ENCODE data around the gene RMC1. TPM values are rescaled to one million over a fixed set of nuclear protein-coding genes. Genes with fewer than 3 reads are reported as not detected.

RMC1 gene
- 10 to 100 TPM; 26.2 to 29.7 TPM for total RNA-seq

- Mint-ChIP-seq H3K36me3 (ENCODE audit: low read depth) (peaks cover 15% of the 10 kb centered on the region), H3K27me3 (ENCODE audit: low read depth) (no peaks in the 10 kb centered on the region), H3K4me1 (ENCODE audit: low read depth) (peaks cover 44% of the 10 kb centered on the region), H3K4me3 (peak within 1 kb of the TSS; percentile 92), H3K9me3 (no peaks in the 10 kb centered on the region), H3K27ac (peak within 1 kb of the TSS; percentile 88)
- peak; percentile 97 for DNase-seq
- CTCF ChIA-PET = interaction anchor here (0.5 to 2.1 kb wide), 3 partner anchors 11 to 15 kb away, joined by 3 to 16 read pairs (median 3); no protein-coding TSS in a partner anchor
- intact Hi-C loops (cut with micrococcal nuclease) = loop anchor here (1.0 to 10.0 kb wide), 12 partner anchors 15 to 894 kb away; partner anchors contain the start of genes ANKRD29, NPC1, OSBPL1A and RIOK3
These were observed at the start of gene RMC1 for GRCh38 chr18:23503038-23503962. Gene RMC1 (plus strand): TSS chr18:23503511. CDS start chr18:23503619, 108 bp downstream.

- Mint-ChIP-seq H3K36me3 (ENCODE audit: low read depth) (no peaks in the 10 kb centered on the region), H3K9me3 (no peaks in the 10 kb centered on the region), H3K4me3 (peak overlapping the region; percentile 99), H3K4me1 (ENCODE audit: low read depth) (peaks cover 49% of the 10 kb centered on the region), H3K27ac (peak overlapping the region; percentile 91), H3K27me3 (ENCODE audit: low read depth) (no peaks in the 10 kb centered on the region)
- intact Hi-C loops (cut with micrococcal nuclease) = loop anchor here (1.0 to 5.0 kb wide), 8 partner anchors 15 to 1841 kb away; partner anchors contain the start of genes NPC1, RBBP8, RMC1 and SNRPD1
- peak; percentile 22 for DNase-seq
- CTCF ChIA-PET = interaction anchor here (0.6 to 1.4 kb wide), 5 partner anchors 9 to 614 kb away, joined by 3 to 6 read pairs (median 3); no protein-coding TSS in a partner anchor
These were observed 49.6 kb upstream of the RMC1 start for GRCh38 chr18:23453680-23454058.

GRCh38 chr18:23456835-23457234 lies 46.5 kb upstream of the RMC1 start:
- CTCF ChIA-PET = no interaction called here
- Mint-ChIP-seq H3K27ac (no peak overlapping the region), H3K4me1 (ENCODE audit: low read depth) (peaks cover 65% of the 10 kb centered on the region), H3K9me3 (no peaks in the 10 kb centered on the region), H3K36me3 (ENCODE audit: low read depth) (no peaks in the 10 kb centered on the region), H3K4me3 (no peak overlapping the region), H3K27me3 (ENCODE audit: low read depth) (no peaks in the 10 kb centered on the region)
- intact Hi-C loops (cut with micrococcal nuclease) = no loop called here
- no peak for DNase-seq

DNA sequence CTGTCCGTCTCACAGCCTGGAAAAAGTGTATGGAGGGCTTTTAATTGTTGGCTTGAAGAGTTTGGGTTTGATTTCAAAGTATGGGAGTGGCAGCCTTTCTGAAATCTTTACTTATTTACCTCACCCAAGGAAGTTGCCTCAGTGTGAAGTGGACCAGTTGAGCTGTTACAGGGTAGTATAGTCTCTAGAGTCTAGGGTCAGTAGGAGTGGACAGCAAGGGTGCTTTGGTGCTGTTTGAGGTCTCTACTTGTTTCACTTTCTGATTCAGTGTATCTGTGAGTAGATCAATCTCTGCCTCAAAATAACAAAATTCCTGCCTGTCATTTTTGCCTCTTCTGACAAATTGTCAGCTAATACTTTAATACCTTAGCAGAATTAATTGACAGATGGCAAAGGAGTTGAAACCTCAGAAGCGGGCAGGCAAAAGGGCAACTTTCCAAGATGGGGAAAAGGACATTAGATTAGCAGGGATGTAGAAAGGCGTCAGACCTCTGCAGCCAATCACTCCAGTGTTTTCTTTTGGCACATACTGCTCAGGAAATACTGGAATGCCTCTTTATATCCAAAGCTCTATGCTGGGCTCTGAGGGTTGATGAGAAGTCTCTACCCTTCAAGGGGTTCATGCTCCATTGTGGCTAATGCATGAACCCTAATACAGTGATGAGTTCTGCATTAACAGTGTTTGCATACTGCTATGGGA lies 44.3 kb upstream of the RMC1 start:
- Mint-ChIP-seq H3K27me3 (ENCODE audit: low read depth) (no peaks in the 10 kb centered on the region), H3K4me3 (no peak overlapping the region), H3K36me3 (ENCODE audit: low read depth) (peaks cover 7% of the 10 kb centered on the region), H3K4me1 (ENCODE audit: low read depth) (peaks cover 54% of the 10 kb centered on the region), H3K9me3 (no peaks in the 10 kb centered on the region), H3K27ac (no peak overlapping the region)
- CTCF ChIA-PET = interaction anchor here (0.6 to 2.6 kb wide), 3 partner anchors 40 to 1422 kb away, joined by 3 to 8 read pairs (median 4); no protein-coding TSS in a partner anchor
- intact Hi-C loops (cut with micrococcal nuclease) = no loop called here
- DNase-seq = no peak

- Mint-ChIP-seq H3K9me3 (no peaks in the 10 kb centered on the region), H3K4me3 (no peak overlapping the region), H3K27ac (no peak overlapping the region), H3K36me3 (ENCODE audit: low read depth) (peaks cover 9% of the 10 kb centered on the region), H3K4me1 (ENCODE audit: low read depth) (peaks cover 48% of the 10 kb centered on the region), H3K27me3 (ENCODE audit: low read depth) (no peaks in the 10 kb centered on the region)
- CTCF ChIA-PET = interaction anchor here (2.6 kb wide), 1 partner anchor 39 kb away, joined by 8 read pairs; no protein-coding TSS in a partner anchor
- intact Hi-C loops (cut with micrococcal nuclease) = no loop called here
- DNase-seq = no peak
These were observed 43.8 kb upstream of the RMC1 start for GRCh38 chr18:23459530-23459921.

GRCh38 chr18:23460285-23461273 lies 42.7 kb upstream of the RMC1 start:
- Mint-ChIP-seq H3K4me1 (ENCODE audit: low read depth) (peaks cover 43% of the 10 kb centered on the region), H3K9me3 (no peaks in the 10 kb centered on the region), H3K4me3 (no peak overlapping the region), H3K27ac (no peak overlapping the region), H3K36me3 (ENCODE audit: low read depth) (peaks cover 11% of the 10 kb centered on the region), H3K27me3 (ENCODE audit: low read depth) (no peaks in the 10 kb centered on the region)
- CTCF ChIA-PET = interaction anchor here (0.7 to 2.6 kb wide), 3 partner anchors 18 to 55 kb away, joined by 3 to 8 read pairs (median 3); no protein-coding TSS in a partner anchor
- intact Hi-C loops (cut with micrococcal nuclease) = no loop called here
- no peak for DNase-seq

DNA sequence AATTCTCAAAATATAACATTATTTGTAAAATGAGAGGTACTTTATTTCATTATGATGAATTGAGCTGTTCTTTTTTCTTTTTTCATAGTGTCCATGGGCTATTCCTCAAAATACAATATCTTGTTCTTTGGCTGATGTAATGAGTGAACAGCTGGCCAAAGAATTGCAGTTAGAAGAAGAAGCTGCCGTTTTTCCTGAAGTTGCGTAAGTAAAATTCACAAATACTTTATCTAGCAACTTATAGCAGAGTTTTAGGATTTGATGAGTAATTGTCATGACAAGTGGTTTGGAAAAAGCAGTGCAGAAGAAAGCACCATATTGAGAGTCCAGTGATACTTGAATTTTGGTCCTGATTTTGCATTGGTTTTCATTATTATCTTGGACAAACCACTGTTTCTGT lies 40.4 kb upstream of the RMC1 start:
- H3K27me3 Mint-ChIP-seq (ENCODE audit: low read depth) = no peaks in the 10 kb centered on the region
- intact Hi-C loops (cut with micrococcal nuclease) = no loop called here
- H3K36me3 Mint-ChIP-seq (ENCODE audit: low read depth) = peaks cover 15% of the 10 kb centered on the region
- no peaks in the 10 kb centered on the region for H3K9me3 Mint-ChIP-seq
- peaks cover 29% of the 10 kb centered on the region for H3K4me1 Mint-ChIP-seq (ENCODE audit: low read depth)
- H3K4me3 Mint-ChIP-seq = no peak overlapping the region
- CTCF ChIA-PET = interaction anchor here (0.8 to 1.3 kb wide), 3 partner anchors 9 to 53 kb away, joined by 3 read pairs; no protein-coding TSS in a partner anchor
- H3K27ac Mint-ChIP-seq = peak overlapping the region; percentile 46
- no peak for DNase-seq

GRCh38 chr18:23468753-23469459 lies 34.4 kb upstream of the RMC1 start:
- Mint-ChIP-seq H3K4me1 (ENCODE audit: low read depth) (no peaks in the 10 kb centered on the region), H3K4me3 (no peak overlapping the region), H3K27me3 (ENCODE audit: low read depth) (no peaks in the 10 kb centered on the region), H3K27ac (no peak overlapping the region), H3K36me3 (ENCODE audit: low read depth) (peaks cover 17% of the 10 kb centered on the region), H3K9me3 (no peaks in the 10 kb centered on the region)
- DNase-seq = no peak
- intact Hi-C loops (cut with micrococcal nuclease) = no loop called here
- CTCF ChIA-PET = interaction anchor here (1.2 kb wide), 1 partner anchor 20 kb away, joined by 3 read pairs; no protein-coding TSS in a partner anchor

DNA sequence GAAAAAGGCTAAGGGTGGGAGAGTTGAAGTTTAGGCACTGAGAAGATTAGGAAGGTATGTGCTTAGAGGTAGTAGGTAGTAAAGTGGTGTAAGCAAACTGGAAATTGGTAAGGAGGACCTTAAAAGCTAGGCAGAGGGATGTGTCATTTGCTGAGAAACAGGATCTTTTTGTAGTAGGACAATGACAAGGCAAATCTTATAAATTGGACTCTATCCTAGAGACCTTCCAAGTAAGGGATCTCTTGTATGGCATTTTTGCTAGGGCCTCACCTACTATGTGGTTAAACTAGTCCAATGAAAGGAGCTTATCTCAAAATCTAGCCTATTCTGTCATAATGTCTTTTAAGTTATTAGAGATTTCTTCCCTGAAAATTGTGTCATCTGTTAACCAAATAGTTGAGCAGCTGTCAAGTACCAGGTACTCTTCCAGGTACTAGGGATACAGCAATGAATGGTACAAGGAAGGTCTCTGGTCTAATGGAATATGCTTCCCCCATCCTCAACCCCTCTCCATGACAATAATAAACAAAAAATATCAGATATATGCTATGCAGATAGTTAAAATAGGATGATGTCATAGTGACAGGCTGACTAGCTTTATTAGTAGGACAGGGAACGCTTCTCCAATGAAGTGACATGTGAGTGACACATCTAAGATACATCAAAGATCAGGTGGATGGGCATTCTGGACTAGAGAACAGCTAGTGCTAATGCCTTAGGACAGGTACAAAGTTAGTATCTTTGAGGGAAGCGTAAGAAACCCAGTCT lies 32.5 kb upstream of the RMC1 start:
- Mint-ChIP-seq H3K4me3 (no peak overlapping the region), H3K9me3 (no peaks in the 10 kb centered on the region), H3K27ac (peak overlapping the region; percentile 9), H3K27me3 (ENCODE audit: low read depth) (no peaks in the 10 kb centered on the region), H3K4me1 (ENCODE audit: low read depth) (no peaks in the 10 kb centered on the region), H3K36me3 (ENCODE audit: low read depth) (peaks cover 18% of the 10 kb centered on the region)
- no peak for DNase-seq
- CTCF ChIA-PET = interaction anchor here (1.4 kb wide), 1 partner anchor 10 kb away, joined by 4 read pairs; no protein-coding TSS in a partner anchor
- intact Hi-C loops (cut with micrococcal nuclease) = no loop called here

GRCh38 chr18:23471486-23471885 lies 31.8 kb upstream of the RMC1 start:
- no peaks in the 10 kb centered on the region for H3K4me1 Mint-ChIP-seq (ENCODE audit: low read depth)
- H3K9me3 Mint-ChIP-seq = no peaks in the 10 kb centered on the region
- CTCF ChIA-PET = interaction anchor here (0.6 kb wide), 1 partner anchor 59 kb away, joined by 4 read pairs; no protein-coding TSS in a partner anchor

More at GRCh38 chr18:23471486-23471885, 31.8 kb upstream of the RMC1 start:
- no peaks in the 10 kb centered on the region for H3K27me3 Mint-ChIP-seq (ENCODE audit: low read depth)
- H3K4me3 Mint-ChIP-seq = no peak overlapping the region
- H3K27ac Mint-ChIP-seq = no peak overlapping the region
- intact Hi-C loops (cut with micrococcal nuclease) = no loop called here
- peaks cover 18% of the 10 kb centered on the region for H3K36me3 Mint-ChIP-seq (ENCODE audit: low read depth)
- no peak for DNase-seq
